ELR (cell line): Measurements from ENCODE around the gene FBXL20.
A peak's percentile ranks its signal among the peaks of the same experiment; 100 is the strongest.
"Not testable (repeated sequence)": the region's sequence is repeated elsewhere in the genome, so short reads cannot be mapped to it uniquely, and the experiment has no call there.

Experiments used
- DNase-seq: peaks from one replicate; pipeline ENCODE4 v3.0.0-alpha.2; 2015; ENCODE audit warnings: low read depth

Gene FBXL20

DNA sequence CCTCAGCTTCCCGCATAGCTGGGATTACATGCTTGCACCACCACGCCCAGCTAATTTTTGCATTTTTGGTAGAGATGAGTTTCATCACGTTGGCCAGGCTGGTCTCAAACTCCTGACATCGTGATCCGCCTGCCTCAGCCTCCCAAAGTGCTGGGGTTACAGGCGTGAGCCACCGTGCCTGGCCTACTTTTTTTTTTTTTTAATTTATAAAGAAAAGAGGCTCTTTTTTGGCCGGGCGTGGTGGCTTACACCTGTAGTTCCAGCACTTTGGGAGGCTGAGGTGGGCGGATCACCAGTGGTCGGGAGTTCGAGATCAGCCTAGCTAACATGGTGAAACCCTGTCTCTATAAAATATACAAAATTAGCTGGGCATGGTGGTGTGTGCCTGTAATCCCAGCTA is 151.3 kb downstream of the FBXL20 start:
- DNase-seq = not testable (repeated sequence)

GRCh38 chr17:39246274-39246673 is 155.2 kb downstream of the FBXL20 start:
- DNase-seq = peak; percentile 37

- peak; percentile 85 for DNase-seq
Observed at GRCh38 chr17:39244600-39245570, 156.5 kb downstream of the FBXL20 start.

- DNase-seq = no peak
Observed at GRCh38 chr17:39244016-39244599, 157.3 kb downstream of the FBXL20 start.

DNA sequence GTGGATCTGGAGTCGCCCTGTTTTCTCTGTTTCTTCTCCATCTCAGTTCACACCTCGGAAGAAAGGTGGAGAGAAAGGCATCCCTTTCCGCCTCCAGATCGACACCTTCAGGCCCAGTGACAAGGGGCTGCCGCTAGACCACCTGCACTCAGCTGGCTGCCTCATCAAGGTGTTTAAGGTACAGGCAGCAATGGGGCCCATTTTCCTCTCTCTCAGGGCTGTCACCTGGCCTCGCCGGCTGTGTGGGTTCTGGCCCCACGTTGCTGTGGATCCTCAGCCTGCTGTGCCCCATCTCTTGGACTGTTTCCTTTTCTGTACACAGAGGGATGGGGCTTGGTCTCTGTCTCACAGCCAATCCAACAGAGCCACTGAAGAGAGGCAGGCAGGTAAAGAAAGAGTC is 158.3 kb downstream of the FBXL20 start:
- DNase-seq = no peak

- no peak for DNase-seq
Observed at GRCh38 chr17:39240631-39241030, 160.8 kb downstream of the FBXL20 start.

GRCh38 chr17:39239640-39240314 is 161.6 kb downstream of the FBXL20 start:
- peak; percentile 46 for DNase-seq

DNA sequence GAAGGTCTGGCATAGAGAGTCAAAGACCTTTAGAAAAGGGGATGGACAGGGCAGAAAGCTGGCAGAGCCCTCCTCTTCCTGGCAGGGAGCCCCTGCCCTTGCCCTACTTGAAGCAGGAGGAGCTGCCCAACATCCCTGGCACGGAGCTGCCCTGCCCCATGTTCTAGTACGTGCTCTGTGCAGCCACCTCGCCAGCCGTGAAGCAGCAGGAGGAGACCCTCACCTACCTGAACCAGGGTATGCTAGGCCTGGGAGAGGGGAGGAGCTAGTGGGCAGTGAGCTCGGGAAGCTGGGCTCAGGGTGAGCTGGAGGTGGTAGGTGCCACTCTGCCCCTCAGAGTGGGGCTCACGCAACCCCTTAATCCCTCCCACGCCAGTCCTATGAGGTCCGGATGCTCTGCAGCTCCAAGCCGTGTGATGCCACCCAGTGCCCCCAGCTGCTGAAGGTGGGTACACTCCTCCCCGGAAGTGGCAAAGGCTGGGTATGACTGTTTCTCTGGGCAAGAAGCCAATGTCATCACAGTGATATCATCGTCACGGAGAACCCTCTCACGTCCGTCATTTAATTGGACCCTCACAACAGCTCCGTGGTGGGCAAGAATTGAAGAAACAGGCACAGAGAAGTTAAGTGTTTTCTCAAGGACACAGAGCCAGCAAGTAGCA is 163.0 kb downstream of the FBXL20 start:
- peak; percentile 63 for DNase-seq

GRCh38 chr17:39237586-39237985 is 163.8 kb downstream of the FBXL20 start:
- DNase-seq = no peak

GRCh38 chr17:39236981-39237441 is 164.4 kb downstream of the FBXL20 start:
- DNase-seq = no peak

DNA sequence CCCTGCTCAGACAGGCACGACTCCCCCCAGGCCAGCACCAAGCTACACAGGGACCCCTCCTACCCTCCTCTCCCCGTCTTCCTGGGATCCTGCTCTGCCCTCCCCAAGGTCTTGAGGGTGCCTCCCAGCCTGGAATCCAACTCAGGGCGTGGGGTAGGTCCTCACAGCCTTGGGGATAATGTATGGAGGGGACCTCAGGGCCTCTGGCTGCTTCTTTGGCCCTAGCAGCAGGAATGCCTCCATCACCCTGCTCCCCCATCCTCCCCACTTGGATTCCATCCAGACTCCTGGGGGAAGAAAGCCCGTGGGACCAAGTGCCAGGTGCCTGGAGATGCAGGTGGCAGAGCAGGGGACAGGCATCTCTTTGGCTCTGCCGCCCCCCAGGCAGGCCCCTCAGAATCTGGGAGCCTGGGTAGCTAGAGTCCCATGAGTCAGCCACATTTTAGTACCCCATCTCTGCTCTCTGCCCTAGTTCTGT is 164.9 kb downstream of the FBXL20 start:
- no peak for DNase-seq

GRCh38 chr17:39235555-39236449 is 165.6 kb downstream of the FBXL20 start:
- peak; percentile 80 for DNase-seq

GRCh38 chr17:39231591-39232551 is 169.6 kb downstream of the FBXL20 start:
- DNase-seq = peak; percentile 50

GRCh38 chr17:39231091-39231561 is 170.3 kb downstream of the FBXL20 start:
- DNase-seq = no peak

DNA sequence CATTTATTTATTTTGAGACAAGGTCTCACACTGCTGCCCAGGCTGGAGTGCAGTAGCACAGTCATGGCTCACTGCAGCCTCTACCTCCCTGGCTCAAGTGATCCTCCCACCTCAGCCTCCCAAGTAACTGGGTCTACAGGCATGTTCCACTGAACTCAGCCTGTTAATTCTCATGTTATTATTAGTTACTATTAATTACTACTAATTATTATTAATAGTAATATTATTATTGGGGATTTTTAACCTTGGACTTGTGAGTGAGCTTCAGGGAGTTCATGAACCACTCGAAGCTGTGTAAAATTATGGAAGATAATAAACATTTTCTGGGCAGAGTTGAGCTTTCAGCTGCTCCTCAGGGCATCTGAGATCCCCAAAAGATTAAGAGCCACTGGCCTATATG is 171.1 kb downstream of the FBXL20 start:
- no peak for DNase-seq

- peak; percentile 81 for DNase-seq
Observed at GRCh38 chr17:39229274-39229913, 172.0 kb downstream of the FBXL20 start.

DNA sequence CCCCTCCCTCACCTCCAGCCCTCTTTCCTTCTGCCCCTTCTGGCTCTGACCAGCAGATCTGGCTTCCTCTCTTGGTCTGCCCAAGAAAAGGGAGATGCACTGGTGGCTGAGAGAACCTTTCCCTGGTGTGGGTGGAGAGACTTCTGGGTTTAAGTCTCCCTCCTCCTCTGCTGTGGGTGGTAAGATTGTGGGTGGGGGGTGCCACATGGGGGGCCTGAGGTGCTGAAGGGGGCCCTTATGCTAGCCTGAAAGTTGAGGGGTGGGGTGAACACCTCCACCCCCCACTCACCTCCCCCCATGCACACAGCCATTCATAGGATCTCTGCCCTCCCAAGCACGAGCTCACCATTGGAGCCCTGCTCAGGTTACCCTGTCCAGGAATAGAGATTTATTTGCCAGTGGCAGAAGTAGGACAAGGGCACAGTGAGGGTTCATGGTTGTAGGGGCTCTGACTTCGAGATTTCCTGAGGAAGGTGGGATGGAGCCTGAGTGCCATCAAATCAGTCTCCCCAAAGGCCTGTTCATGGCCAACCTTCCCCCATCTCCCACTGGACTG is 174.0 kb downstream of the FBXL20 start:
- DNase-seq = no peak

DNA sequence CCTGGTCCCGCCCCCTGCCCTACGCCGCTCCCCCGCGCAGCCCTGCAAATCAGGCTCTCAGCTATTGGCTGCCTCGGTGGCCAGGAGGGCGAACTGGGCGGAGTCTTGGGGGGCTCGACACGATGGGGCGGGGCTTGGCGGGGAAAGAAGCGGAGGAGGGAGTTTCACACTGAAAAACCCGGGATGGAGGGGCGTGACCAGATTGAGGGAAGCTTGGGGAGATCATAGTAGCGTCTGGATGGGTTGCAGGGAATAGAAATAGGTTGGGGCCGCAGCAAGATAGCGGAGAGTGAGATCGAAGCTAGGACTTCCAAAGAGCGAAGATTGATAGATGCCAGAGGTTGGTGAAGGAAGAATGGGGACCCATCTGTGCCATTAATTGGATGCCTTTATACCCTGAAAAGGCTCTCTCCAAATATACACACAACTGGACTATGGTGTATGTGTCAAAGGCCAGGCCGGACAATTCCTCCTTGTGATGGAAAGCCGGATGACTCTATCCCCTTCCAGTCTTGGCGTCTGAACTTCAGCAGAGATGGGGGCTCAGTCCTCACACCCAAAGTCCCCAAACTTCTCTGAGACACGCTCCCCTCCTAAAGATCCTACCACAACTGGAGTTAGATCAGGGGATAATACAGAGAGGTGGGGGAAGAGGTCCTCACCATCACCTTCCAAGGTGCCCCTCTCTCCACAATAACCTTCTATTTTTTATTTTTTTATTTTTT is 175.3 kb downstream of the FBXL20 start:
- DNase-seq = peak; percentile 53
